TTC549 (cell line): Measurements from ENCODE around the gene OTUD7B.

Experiments
- FAIRE-seq: peaks from 2 replicates; lab custom pipeline; 2012; peaks lifted over from hg19 to GRCh38; lab: Jason Lieb, UNC

OTUD7B gene

DNA sequence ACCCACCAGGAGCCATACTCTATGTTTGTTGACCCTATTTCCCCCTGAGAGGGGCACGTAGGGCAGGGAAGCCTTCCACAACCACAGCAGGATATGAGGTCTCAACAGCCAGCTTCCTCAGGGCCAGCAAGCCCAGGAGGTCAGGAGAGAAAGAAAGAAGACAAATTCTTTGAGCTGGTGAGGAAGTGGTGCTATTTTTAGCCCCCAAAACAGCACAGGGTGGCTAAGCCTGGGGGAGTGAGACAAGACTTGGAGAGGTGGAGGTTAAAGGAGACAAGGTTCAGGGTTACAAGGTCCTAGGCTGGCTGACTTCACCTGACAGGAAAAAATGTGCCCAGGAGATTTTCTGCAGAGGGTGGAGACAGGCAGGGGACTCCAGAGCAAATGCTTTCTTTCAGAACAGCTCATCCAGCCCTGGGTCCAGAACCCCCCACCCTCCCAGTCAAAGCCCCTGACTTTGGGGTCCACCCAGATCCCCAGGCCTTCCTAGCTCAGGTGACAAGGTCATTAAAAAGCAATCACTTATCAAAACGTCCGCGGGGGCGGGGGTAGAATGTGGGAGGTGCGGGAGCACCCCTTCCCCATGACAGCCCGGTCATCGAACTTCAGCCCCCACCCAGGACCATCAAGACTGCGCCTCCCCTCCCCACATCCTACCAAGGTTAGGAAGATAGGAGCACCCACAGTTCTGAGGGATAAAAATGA is 94.2 kb downstream of the OTUD7B start:
- FAIRE-seq = no peak

DNA sequence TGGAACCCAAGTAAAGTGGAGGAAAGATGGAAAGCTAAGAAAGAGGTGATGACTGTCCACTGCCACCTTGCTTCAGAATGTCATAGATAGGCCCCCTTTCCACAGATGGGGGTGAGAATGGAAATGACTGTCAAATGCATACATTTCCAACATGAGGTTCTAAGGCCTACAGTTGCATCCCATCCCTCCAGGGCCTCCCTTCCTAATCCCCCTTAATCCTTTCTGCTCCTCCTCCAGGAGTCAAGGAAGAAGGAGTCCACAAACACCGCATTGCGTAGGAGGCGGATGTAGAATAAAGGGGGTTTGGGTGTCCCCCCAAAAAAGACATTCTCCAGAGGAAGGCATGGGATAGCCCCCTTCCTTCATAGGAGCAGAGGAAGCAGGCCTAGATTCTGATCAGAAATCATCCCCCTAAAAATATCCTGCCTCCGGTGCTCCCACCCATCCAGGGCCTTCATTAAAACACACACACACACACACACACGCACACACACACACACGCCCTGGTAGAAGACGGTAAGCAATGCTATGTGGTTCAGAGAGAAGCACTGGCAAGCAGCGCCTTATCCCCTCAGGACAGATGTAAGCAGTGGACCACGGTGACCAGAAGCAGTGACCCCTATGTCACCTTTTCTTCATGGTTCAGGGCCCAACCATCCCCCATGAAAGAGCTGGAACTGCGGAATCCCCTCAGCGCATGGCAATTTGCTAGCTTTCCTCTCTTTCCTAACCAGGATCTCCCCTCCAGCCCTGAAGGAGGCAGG is 94.9 kb downstream of the OTUD7B start:
- no peak for FAIRE-seq

GRCh38 chr1:149914545-149914944 is 96.0 kb downstream of the OTUD7B start:
- no peak for FAIRE-seq

DNA sequence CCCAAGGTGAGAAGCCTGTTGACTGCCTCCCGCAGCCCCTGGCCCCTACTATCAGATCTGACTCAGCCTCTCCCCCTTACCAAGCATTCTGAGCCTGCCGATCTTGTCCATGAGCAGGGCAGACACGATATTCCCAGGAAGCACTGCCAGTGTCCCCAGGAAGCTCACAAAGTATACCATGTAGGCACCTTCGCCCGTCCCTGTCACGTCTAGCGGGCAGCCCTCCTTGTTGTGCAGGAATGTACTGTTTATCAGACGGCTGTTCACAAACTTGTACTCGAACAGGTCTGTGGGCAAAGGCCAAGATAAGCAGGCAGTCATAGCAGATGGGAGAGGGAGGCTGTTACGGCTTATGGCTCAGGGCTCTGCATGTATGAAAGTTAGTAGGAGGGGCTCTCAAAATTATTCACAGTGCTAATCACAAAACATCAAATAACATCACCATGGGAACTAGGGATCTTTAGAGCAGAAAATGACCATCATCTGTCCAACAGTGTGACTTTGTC is 103.9 kb downstream of the OTUD7B start:
- no peak for FAIRE-seq

DNA sequence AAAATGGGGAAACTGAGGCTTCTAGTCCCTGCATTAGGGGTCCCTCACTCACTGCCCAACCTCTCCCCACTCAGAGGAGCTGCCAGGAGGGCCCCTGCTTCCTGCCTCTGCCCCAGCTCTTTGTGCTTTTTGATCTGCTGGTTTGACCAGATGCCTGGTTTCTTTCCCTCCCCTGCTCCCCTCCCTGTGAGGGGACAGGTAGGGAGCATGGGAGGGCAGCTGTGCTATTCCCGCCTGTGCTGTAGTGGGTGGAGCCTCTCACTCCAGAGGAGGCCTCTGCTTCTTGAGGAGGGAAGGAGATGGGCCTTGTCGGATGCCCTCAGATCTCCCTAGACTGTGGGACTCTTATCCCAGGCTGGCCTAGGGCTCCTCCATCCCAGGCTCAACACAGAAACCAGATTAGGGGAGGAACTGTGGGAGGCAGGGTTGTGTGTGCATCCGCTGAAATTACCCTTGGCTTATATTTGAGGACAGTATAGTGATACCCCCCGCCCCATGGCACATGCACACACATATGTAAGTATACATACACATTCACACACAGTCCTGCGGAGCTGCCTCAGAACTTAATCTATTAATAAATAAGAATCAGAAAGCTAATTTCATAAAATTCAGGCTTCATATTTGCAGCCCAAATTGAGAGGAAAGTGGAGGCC is 106.6 kb downstream of the OTUD7B start:
- no peak for FAIRE-seq

DNA sequence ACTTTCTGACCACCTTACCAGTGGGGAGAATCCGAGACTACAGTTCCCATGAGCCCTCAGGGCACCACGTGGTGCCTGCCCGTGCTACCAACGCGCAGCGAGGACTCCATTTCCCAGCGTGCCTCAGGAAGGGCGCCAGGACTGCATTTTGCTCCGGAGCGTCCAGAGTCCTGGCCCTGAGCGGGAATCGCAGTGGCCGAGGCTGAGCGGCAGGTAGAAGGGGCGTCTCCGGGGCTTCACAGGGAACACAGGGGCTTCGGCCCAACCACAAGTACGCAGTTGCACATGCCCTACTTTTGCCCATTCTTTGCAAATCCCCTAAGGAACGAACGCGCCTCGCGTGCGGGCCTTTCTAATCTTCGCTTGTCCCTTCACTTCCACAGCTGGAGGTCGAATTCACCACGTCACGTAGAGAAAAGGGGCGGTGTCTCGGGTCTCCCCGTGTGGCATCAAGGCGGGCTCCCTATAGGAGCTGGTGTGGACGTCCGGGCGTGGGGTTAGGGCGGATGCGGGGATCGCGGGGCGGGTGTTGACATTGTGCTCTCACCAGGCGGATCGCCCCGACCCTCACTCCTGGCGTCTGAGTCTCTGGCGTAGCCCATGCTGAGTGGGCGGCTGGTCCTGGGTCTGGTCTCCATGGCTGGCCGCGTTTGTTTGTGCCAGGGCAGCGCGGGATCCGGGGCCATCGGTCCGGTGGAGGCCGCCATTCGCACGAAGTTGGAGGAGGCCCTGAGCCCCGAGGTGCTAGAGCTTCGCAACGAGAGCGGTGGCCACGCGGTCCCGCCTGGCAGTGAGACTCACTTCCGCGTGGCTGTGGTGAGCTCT is 110.9 kb downstream of the OTUD7B start, which contains the start of gene BOLA1:
TSS of gene BOLA1 (plus strand) at position 109 of the 825 bp plus-strand sequence. CDS start at position 601, 492 bp downstream.
- peak; percentile 95 for FAIRE-seq

GRCh38 chr1:149896575-149896974 is 114.0 kb downstream of the OTUD7B start:
- no peak for FAIRE-seq

GRCh38 chr1:149888999-149889289 is 121.6 kb downstream of the OTUD7B start:
- no peak for FAIRE-seq

- no peak for FAIRE-seq
Observed at GRCh38 chr1:149888247-149888998, 122.1 kb downstream of the OTUD7B start.
